Measurements from ENCODE around the gene UTS2.

- TF ChIP-seq CTCF (IDR thresholded peaks at IDR 0.05) (no peak), POLR2A (IDR thresholded peaks at IDR 0.05) (no peak)
Observed at GRCh38 chr1:7826363-7826762, 26.5 kb downstream of the UTS2 start.

Data from prostate gland (tissue), 2 donors.